HG03469 (cell line): ENCODE results near the gene SLC66A3.

Source experiments
- ATAC-seq: cut with Tn5 transposase; IDR thresholded peaks from one replicate; pipeline ENCODE4 v1.9.1; 2021; ENCODE audit warnings: mild to moderate bottlenecking, moderate library complexity, moderate number of reproducible peaks; ENCODE audit not compliant: unreplicated experiment

SLC66A3 gene

DNA sequence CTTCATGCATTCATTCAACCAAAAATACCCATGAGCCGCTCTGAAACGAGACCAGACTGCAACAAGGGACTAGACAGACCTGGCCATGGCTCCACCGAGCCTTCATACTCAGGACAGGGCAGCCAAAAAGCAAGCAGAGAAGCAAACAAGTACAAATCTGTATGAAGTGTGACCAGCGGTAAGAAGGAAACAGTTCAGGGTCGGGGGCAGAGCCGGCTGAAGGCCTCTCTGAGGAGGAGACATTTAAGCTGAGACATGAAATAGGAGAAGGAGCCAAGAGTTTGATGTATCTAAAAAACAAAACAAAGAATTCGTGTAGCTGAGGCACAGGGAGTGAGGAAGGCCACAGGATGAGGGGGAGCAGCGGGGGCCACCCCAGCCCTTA, 21.3 kb upstream of the SLC66A3 start:
- no peak for ATAC-seq

GRCh38 chr2:11134349-11134748, 20.9 kb upstream of the SLC66A3 start:
- no peak for ATAC-seq

GRCh38 chr2:11140492-11140891, 14.8 kb upstream of the SLC66A3 start:
- no peak for ATAC-seq

- no peak for ATAC-seq
These were observed 13.9 kb upstream of the SLC66A3 start for GRCh38 chr2:11141319-11141718.

- ATAC-seq: no peak
These were observed 12.9 kb upstream of the SLC66A3 start for GRCh38 chr2:11142330-11142729.

- no peak for ATAC-seq
These were observed 12.3 kb upstream of the SLC66A3 start for GRCh38 chr2:11142987-11143386.

DNA sequence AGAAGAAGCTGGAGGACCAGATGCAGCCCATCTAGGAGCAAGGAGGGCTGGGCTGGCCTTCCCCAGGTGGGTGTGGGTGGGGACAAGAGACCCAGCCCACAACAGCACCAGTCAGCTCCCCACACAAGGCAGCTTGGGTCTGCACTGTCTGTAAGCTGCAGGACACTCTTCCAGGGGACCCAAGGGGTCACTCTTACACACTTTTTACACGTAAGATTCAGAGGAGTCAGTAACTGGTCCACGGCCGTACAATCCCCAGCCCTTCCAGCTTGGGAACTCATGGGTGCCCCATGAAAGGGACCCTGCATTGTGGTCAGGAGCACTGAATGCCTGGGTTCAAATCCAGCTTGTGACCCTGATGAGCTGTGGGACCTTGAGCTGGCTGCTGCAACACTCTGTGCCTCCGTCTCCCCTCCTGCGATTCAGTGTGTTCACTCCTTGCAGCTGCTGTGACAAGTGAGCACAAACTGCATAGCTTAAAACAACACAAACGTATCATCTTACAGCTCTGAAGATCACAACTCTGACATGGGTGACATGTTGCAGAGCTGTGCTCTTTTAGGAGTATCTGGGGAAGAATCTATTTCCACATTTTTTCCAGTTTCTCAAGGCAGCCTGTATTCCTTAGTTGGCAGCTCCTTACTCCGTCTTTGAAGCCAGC, 11.1 kb upstream of the SLC66A3 start:
- no peak for ATAC-seq

- no peak for ATAC-seq
These were observed 10.6 kb upstream of the SLC66A3 start for GRCh38 chr2:11144738-11145079.

DNA sequence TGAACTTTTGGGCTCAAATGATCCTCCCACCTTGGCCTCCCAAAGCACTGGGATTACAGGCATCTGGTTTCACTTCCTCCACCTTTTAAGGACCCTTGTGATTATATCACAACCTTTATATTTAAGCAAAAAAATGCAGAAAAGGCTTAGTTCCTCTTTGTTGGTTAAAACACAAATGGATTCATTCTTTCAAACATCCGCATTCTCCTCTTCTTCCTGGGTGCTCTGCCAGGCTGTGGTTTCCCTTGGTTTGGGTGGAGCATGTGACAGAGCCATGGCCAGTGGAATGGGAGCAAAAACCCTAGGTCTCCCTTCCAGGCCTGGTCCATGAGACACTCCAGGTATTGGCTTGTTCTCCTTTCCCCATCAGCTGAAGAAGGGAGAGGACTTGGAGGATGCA, 9.9 kb upstream of the SLC66A3 start:
- ATAC-seq: no peak

DNA sequence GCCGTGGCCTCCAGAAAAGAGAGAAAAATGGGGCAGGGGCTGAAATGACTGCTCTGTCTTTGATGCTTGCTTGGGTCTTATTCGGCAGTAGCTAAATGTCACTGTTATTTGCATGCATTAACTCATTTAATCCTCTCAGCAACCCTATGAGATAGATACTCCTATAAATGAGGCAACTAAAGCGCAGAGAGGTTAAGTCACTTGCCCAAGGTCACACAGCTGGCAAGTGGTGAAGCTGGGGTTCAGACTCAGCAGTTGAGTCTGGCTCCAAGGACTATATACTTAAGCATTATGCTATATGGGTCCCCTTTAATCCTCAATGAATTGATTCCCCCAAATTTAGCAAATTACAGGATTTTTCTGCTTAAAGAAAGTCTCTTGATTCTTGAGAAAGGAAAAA, 9.2 kb upstream of the SLC66A3 start:
- ATAC-seq: no peak

DNA sequence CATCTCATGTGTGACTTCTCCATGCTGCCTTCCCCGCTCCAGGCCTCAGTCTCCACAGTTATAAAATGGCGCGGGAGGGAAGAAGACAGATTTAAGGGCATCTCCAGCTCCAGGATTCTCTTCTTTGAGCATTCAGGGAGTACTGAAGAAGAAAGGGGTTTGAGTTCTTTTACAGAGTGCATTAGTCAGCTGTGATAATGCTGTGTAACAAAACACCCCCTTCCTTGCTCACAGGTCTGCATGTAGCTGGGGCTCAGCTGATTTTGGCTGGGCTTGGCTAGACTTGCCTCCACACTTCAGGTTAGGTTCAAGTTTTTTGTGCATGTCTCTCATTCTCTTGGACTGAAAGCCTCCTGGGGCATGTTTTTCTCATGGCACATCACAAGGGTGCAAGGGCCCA, 8.0 kb upstream of the SLC66A3 start:
- no peak for ATAC-seq

- ATAC-seq: no peak
These were observed 2.7 kb upstream of the SLC66A3 start for GRCh38 chr2:11152591-11152990.

- ATAC-seq: peak; percentile 2
These were observed 998 bp upstream of the SLC66A3 start for GRCh38 chr2:11154016-11154922.

DNA sequence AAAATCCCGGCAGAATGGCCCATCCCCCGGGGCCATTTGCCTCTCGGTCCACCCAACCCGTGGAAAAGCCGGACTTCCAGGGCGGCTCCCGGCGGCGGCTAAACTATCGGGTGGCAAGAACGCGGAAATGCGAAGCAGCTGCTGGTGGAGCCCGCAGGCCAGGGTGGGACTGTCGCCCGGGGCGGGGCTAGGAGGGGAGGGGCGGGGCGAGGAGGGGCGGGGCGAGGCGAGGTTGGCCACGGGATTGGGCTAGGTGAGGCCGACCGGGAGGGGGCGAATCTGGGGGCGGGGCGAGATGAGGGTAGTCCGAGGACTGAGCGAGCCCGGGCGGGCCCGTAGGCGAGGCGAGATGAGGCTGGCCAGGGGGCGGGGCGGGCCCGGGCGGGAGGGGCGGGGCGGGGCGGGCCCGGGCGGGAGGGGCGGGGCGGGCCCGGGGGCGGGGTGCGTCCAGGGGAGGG, 315 bp upstream of the SLC66A3 start:
- peak; percentile 35 for ATAC-seq

- ATAC-seq: no peak
These were observed 1.3 kb downstream of the SLC66A3 start for GRCh38 chr2:11156396-11157075.

GRCh38 chr2:11157296-11157695, 2.0 kb downstream of the SLC66A3 start:
- ATAC-seq: no peak

DNA sequence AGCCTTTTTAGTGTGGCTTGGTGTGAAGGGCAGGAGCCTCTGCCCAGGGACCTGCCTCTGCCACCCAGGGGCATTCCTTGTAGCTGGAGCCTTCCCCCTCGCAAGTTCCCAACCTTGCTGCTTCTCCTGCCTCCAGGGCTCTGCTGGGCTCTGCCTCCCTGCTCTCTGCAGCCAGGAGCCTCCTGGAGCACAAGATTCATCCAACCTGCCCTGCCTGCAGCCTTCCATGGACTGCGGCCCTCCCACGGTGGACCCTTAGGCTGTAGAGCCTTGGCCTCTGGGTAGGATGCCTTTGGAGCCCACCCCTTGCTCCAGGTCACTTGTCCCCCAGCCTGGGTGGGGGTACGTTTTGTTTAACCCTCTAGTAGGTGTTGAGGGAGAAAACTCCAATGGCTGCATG, 2.5 kb downstream of the SLC66A3 start:
- ATAC-seq: no peak

DNA sequence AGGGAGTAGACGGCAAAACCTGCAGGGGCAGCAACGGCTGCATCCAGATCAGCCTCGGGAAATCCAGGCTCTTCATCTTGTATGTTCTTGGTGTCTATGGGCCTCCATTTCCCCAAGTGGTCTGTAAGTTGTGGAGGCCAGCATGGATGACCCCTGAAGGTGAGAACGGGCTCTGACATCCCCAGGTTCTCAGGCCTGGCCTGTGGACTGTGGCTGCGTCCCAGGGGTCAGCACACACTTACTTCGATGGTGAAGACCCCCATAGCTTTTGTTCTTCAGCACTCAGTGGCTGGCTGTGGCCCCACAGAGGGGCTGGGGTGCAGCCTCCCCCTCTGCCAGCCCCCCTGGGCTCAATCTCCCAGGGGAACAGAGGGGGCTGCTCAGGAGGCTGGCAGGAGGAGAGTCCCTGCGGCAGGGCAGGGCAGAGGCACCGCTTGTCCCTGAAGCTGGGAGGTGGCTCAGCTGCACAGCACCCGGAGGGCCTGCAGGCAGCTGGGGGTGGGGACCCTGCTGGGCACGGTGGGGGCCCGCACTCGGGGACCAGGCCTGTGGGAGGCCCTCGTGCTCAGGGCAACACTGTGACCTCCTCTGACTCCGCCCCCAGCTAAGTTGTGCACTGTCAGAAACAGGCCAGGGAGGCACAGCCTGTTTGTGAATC, 3.8 kb downstream of the SLC66A3 start:
- no peak for ATAC-seq

DNA sequence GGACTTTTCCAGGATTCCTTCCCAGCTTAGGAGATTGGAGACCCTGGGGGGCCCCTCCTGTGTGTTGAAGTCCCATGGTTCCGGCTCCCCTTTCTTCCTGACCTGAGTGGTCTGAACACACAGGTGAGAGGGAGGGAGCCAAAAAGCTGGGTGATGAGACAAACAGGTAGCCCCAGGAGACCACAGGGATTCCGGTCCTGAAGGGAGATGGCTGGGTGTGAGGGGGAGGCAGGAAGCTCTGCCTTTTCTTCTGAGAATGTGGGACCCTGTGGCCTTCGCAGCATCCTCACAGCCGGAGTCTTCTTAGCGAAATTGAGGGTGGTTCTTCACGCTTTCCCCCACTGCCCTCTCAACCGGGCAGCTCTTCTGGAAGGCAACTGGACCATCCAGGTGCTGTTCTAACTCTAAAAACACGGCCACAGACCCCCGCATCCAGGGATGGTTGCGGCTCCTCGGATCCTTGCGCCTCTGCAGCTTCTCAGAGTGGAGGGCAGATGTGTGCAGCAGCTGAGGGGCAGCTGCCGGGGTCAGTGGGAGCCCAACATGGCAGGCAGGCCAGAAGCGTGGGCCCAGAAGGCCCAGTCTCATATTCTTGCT, 4.4 kb downstream of the SLC66A3 start:
- no peak for ATAC-seq

- ATAC-seq: no peak
These were observed 5.0 kb downstream of the SLC66A3 start for GRCh38 chr2:11160256-11160655.
